Measurements from ENCODE around the gene NCAPD2. TPM values are rescaled to one million over a fixed set of nuclear protein-coding genes. Genes with fewer than 3 reads are reported as not detected.
"Not testable (repeated sequence)": the region's sequence is repeated elsewhere in the genome, so short reads cannot be mapped to it uniquely, and the experiment has no call there.

The NCAPD2 gene
- total and polyA plus RNA-seq, 2 donors (not counting 1 experiment from before 2014, with no cell fraction given), result 19.9 to 42.1 TPM

DNA sequence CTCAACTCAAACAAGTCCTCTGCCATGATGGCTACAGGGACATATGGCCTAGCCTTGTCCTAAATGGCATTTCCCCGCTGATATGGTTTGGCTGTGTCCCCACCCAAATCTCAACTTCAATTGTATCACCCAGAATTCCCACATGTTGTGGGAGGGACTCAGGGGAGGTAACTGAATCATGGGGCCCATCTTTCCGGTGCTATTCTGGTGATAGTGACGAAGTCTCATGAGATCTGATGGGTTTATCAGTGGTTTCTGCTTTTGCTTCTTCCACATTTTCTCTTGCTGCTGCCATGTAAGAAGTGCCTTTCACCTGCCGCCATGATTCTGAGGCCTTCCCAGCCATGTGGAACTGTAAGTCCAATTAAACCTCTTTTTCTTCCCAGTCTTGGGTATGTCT, 27.2 kb upstream of the NCAPD2 start:
- not testable (repeated sequence) for ATAC-seq (ENCODE audit: low read depth); H3K27me3 Mint-ChIP-seq; H3K4me3 Mint-ChIP-seq; H2AFZ ChIP-seq (ENCODE audit: insufficient read depth, low read depth, low read length, poor library complexity, severe bottlenecking); H3K27me3 ChIP-seq (replicated peaks in 1 of 4; ENCODE audit: control extremely low read depth in 1 of 4, control insufficient read depth in 3 of 4, insufficient read depth in 4 of 4, low read length in 3 of 4); H3K9ac ChIP-seq (ENCODE audit: low read length); H3K4me3 ChIP-seq (ENCODE audit: control extremely low read depth in 1 of 5, extremely low read depth in 1 of 5, insufficient read depth in 1 of 5, low read depth in 2 of 5, low read length in 4 of 5); H3K9me3 ChIP-seq (ENCODE audit: control extremely low read depth in 1 of 3, control insufficient read depth in 2 of 3, insufficient read depth in 1 of 3, low read length in 2 of 3); DNase-seq; H3K4me2 ChIP-seq (replicated peaks; ENCODE audit: low read depth, low read length, poor library complexity, severe bottlenecking); H3K9me3 Mint-ChIP-seq (ENCODE audit: insufficient read depth)
- H3K27ac ChIP-seq (ENCODE audit: low read length in 2 of 2), result peak overlapping the region in 1 of 2 donors; percentile 13
- intact Hi-C loops (cut with micrococcal nuclease), result loop anchor here (10.0 kb wide), 1 partner anchor 132 kb away; no protein-coding TSS in a partner anchor
- POLR2A ChIA-PET, result interaction anchor here (1.0 to 2.2 kb wide), 2 partner anchors 42 to 71 kb away, joined by 3 to 33 read pairs; no protein-coding TSS in a partner anchor
- 93% methylated on average over 3 of the region's 4 CpGs for WGBS (ENCODE audit: insufficient coverage)
- H3K36me3 ChIP-seq (replicated peaks in 1 of 2; ENCODE audit: control extremely low read depth in 1 of 2, control insufficient read depth in 1 of 2, extremely low read depth in 1 of 2, insufficient read depth in 2 of 2, low read length in 1 of 2), result peaks cover 4 to 43% of the 10 kb centered on the region in 2 experiments
- peak overlapping the region; percentile 68 for H3K27ac Mint-ChIP-seq
- CTCF ChIA-PET, result interaction anchor here (1.2 to 8.9 kb wide), 15 partner anchors 10 to 478 kb away, joined by 3 to 383 read pairs (median 14); partner anchors contain the start of genes CD27, GAPDH, IFFO1 and TAPBPL
- H4K20me1 ChIP-seq (ENCODE audit: control insufficient read depth, insufficient read depth, low read length, poor library complexity, severe bottlenecking), result peaks cover 19% of the 10 kb centered on the region
- H3K4me1 Mint-ChIP-seq, result peaks cover 82% of the 10 kb centered on the region
- H3K79me2 ChIP-seq (ENCODE audit: control insufficient read depth, insufficient read depth, low read length), result peaks cover 55% of the 10 kb centered on the region
- H3K4me1 ChIP-seq (ENCODE audit: control insufficient read depth in 2 of 2, insufficient read depth in 2 of 2, low read length in 2 of 2), result peaks cover 54 to 81% of the 10 kb centered on the region in 2 donors

DNA sequence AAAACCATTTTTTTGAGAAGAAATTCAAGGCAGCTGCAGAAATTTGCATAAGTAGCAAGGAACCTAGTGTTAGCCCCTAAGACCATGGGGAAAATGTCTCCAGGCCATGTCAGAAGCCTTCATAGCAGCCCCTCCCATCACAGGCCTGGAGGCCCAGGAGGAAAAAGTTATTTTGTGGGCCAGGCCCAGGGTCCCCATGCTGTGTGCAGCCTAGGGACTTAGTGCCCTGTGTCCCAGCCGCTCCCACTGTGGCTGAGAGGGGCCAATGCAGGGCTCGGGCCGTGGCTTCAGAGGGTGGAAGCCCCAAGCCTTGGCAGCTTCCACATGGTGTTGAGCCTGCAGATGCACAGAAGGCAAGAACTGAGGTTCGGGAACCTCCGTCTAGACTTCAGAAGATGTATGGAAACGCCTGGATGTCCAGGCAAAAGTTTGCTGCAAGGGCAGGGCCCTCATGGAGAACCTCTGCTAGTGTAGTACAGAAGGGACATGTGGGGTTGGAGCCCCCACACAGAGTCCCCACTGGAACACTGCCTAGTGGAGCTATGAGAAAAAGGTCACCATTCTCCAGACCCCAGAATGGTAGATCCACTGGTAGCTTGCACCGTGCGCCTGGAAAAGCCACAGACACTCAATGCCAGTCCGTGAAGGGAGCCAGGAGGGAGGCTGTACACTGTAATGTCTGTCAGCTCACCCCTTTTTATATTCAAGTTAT, 26.2 kb upstream of the NCAPD2 start:
- CTCF ChIA-PET, result interaction anchor here (0.7 to 6.0 kb wide), 4 partner anchors 16 to 70 kb away, joined by 3 to 67 read pairs (median 6); partner anchors contain the start of gene TAPBPL
- Mint-ChIP-seq H3K4me1 (peaks cover 72% of the 10 kb centered on the region), H3K27ac (peak overlapping the region; percentile 68), H3K4me3 (peak overlapping the region; percentile 90)
- Histone ChIP-seq H3K79me2 (ENCODE audit: control insufficient read depth, insufficient read depth, low read length) (peaks cover 55% of the 10 kb centered on the region), H3K4me1 (ENCODE audit: control insufficient read depth in 2 of 2, insufficient read depth in 2 of 2, low read length in 2 of 2) (peaks cover 44 to 72% of the 10 kb centered on the region in 2 donors), H4K20me1 (ENCODE audit: control insufficient read depth, insufficient read depth, low read length, poor library complexity, severe bottlenecking) (peaks cover 19% of the 10 kb centered on the region), H3K36me3 (replicated peaks in 1 of 2; ENCODE audit: control extremely low read depth in 1 of 2, control insufficient read depth in 1 of 2, extremely low read depth in 1 of 2, insufficient read depth in 2 of 2, low read length in 1 of 2) (peaks cover 4 to 36% of the 10 kb centered on the region in 2 experiments)
- H3K27me3 ChIP-seq (replicated peaks in 1 of 4; ENCODE audit: control extremely low read depth in 1 of 4, control insufficient read depth in 3 of 4, insufficient read depth in 4 of 4, low read length in 3 of 4); ATAC-seq (ENCODE audit: low read depth); DNase-seq; H3K4me2 ChIP-seq (replicated peaks; ENCODE audit: low read depth, low read length, poor library complexity, severe bottlenecking); H3K27me3 Mint-ChIP-seq; H3K9ac ChIP-seq (ENCODE audit: low read length); H3K27ac ChIP-seq (ENCODE audit: low read length in 2 of 2); H3K4me3 ChIP-seq (ENCODE audit: control extremely low read depth in 1 of 5, extremely low read depth in 1 of 5, insufficient read depth in 1 of 5, low read depth in 2 of 5, low read length in 4 of 5); H3K9me3 ChIP-seq (ENCODE audit: control extremely low read depth in 1 of 3, control insufficient read depth in 2 of 3, insufficient read depth in 1 of 3, low read length in 2 of 3); H3K9me3 Mint-ChIP-seq (ENCODE audit: insufficient read depth); POLR2A ChIA-PET; H2AFZ ChIP-seq (ENCODE audit: insufficient read depth, low read depth, low read length, poor library complexity, severe bottlenecking): not testable (repeated sequence)
- intact Hi-C loops (cut with micrococcal nuclease), result loop anchor here (10.0 kb wide), 1 partner anchor 133 kb away; no protein-coding TSS in a partner anchor
- WGBS (ENCODE audit: insufficient coverage), result 98% methylated on average over 7 of the region's 9 CpGs

All from B cell (primary cell).